ENCODE results near the gene SLC5A10. TPM values are rescaled to one million over a fixed set of nuclear protein-coding genes. Genes with fewer than 3 reads are reported as not detected.

Gene SLC5A10
- polyA plus RNA-seq, 1 experiment, result 0.05 TPM

GRCh38 chr17:18978050-18978449 lies 26.1 kb downstream of the SLC5A10 start:
- DNase-seq (ENCODE audit: low read depth), result no peak
- H3K27me3 ChIP-seq (ENCODE audit: control insufficient read depth, insufficient read depth, low read length), result no peaks in the 10 kb centered on the region
- POLR2A ChIA-PET, result no interaction called here
- peaks cover 33% of the 10 kb centered on the region for H3K36me3 ChIP-seq (ENCODE audit: control insufficient read depth, insufficient read depth, low read length)
- CTCF ChIA-PET, result no interaction called here
- TF ChIP-seq CTCF (IDR thresholded peaks at IDR 0.05; ENCODE audit: insufficient read depth, low read depth, low read length), result no peak
- no peak overlapping the region for H3K4me3 ChIP-seq (ENCODE audit: low read depth, low read length)

- ChIA-PET CTCF (interaction anchor here (1.0 kb wide), 1 partner anchor 17 kb away, joined by 3 read pairs; no protein-coding TSS in a partner anchor), POLR2A (no interaction called here)
- Histone ChIP-seq H3K27me3 (ENCODE audit: control insufficient read depth, insufficient read depth, low read length) (no peaks in the 10 kb centered on the region), H3K4me3 (ENCODE audit: low read depth, low read length) (no peak overlapping the region), H3K36me3 (ENCODE audit: control insufficient read depth, insufficient read depth, low read length) (peaks cover 31% of the 10 kb centered on the region)
- no peak for DNase-seq (ENCODE audit: low read depth)
- no peak for TF ChIP-seq CTCF (IDR thresholded peaks at IDR 0.05; ENCODE audit: insufficient read depth, low read depth, low read length)
Observed at GRCh38 chr17:18978655-18979054, 26.7 kb downstream of the SLC5A10 start.

GRCh38 chr17:18980682-18981334 lies 28.8 kb downstream of the SLC5A10 start:
- Histone ChIP-seq H3K27me3 (ENCODE audit: control insufficient read depth, insufficient read depth, low read length) (no peaks in the 10 kb centered on the region), H3K36me3 (ENCODE audit: control insufficient read depth, insufficient read depth, low read length) (peaks cover 31% of the 10 kb centered on the region), H3K4me3 (ENCODE audit: low read depth, low read length) (no peak overlapping the region)
- DNase-seq (ENCODE audit: low read depth), result no peak
- ChIA-PET POLR2A (no interaction called here), CTCF (interaction anchor here (1.0 to 1.1 kb wide), 2 partner anchors 10 to 11 kb away, joined by 3 to 4 read pairs; no protein-coding TSS in a partner anchor)
- TF ChIP-seq CTCF (IDR thresholded peaks at IDR 0.05; ENCODE audit: insufficient read depth, low read depth, low read length), result no peak

- no peak for TF ChIP-seq CTCF (IDR thresholded peaks at IDR 0.05; ENCODE audit: insufficient read depth, low read depth, low read length)
- POLR2A ChIA-PET, result no interaction called here
- CTCF ChIA-PET, result interaction anchor here (1.0 kb wide), 1 partner anchor 10 kb away, joined by 3 read pairs; no protein-coding TSS in a partner anchor
Observed at GRCh38 chr17:18981335-18981641, 29.3 kb downstream of the SLC5A10 start.

GRCh38 chr17:18981642-18982424 lies 29.9 kb downstream of the SLC5A10 start:
- CTCF ChIA-PET, result interaction anchor here (1.0 to 2.0 kb wide), 2 partner anchors 11 to 22 kb away, joined by 3 to 4 read pairs; partner anchors contain the start of gene FAM83G
- Histone ChIP-seq H3K27me3 (ENCODE audit: control insufficient read depth, insufficient read depth, low read length) (no peaks in the 10 kb centered on the region), H3K36me3 (ENCODE audit: control insufficient read depth, insufficient read depth, low read length) (peaks cover 29% of the 10 kb centered on the region), H3K4me3 (ENCODE audit: low read depth, low read length) (no peak overlapping the region)
- no peak for DNase-seq (ENCODE audit: low read depth)
- POLR2A ChIA-PET, result interaction anchor here (0.5 kb wide), 1 partner anchor 124 kb away, joined by 4 read pairs; the partner anchor contains the start of gene PRPSAP2
- no peak for TF ChIP-seq CTCF (IDR thresholded peaks at IDR 0.05; ENCODE audit: insufficient read depth, low read depth, low read length)

More at GRCh38 chr17:18981335-18981641, 29.3 kb downstream of the SLC5A10 start:
- H3K36me3 ChIP-seq (ENCODE audit: control insufficient read depth, insufficient read depth, low read length), result peaks cover 31% of the 10 kb centered on the region
- no peak for DNase-seq (ENCODE audit: low read depth)
- no peak overlapping the region for H3K4me3 ChIP-seq (ENCODE audit: low read depth, low read length)
- H3K27me3 ChIP-seq (ENCODE audit: control insufficient read depth, insufficient read depth, low read length), result no peaks in the 10 kb centered on the region

Data from BJ (cell line).